Measurements from ENCODE around the gene TPRKB.
"Not testable (repeated sequence)": the region's sequence is repeated elsewhere in the genome, so short reads cannot be mapped to it uniquely, and the experiment has no call there.

TPRKB gene

GRCh38 chr2:73688494-73688893 lies 48.7 kb downstream of the TPRKB start:
- not testable (repeated sequence) for H3K36me3 ChIP-seq (ENCODE audit: control insufficient read depth, insufficient read depth, low read length); H3K4me3 ChIP-seq (ENCODE audit: low read length); H3K27me3 ChIP-seq (ENCODE audit: control insufficient read depth, insufficient read depth, low read length); H3K4me1 ChIP-seq (ENCODE audit: control insufficient read depth, insufficient read depth, low read length); H3K27ac ChIP-seq (ENCODE audit: low read depth, low read length); H3K9ac ChIP-seq (ENCODE audit: low read length)

- H3K27ac ChIP-seq (ENCODE audit: low read depth, low read length) = no peak overlapping the region
- H3K4me3 ChIP-seq (ENCODE audit: low read length) = no peak overlapping the region
- H3K36me3 ChIP-seq (ENCODE audit: control insufficient read depth, insufficient read depth, low read length) = no peaks in the 10 kb centered on the region
- H3K9ac ChIP-seq (ENCODE audit: low read length) = no peak overlapping the region
- no peaks in the 10 kb centered on the region for H3K27me3 ChIP-seq (ENCODE audit: control insufficient read depth, insufficient read depth, low read length)
- H3K4me1 ChIP-seq (ENCODE audit: control insufficient read depth, insufficient read depth, low read length) = no peaks in the 10 kb centered on the region
Observed at GRCh38 chr2:73685764-73686438, 51.2 kb downstream of the TPRKB start.

- not testable (repeated sequence) for H3K9ac ChIP-seq (ENCODE audit: low read length); H3K4me1 ChIP-seq (ENCODE audit: control insufficient read depth, insufficient read depth, low read length); H3K4me3 ChIP-seq (ENCODE audit: low read length); H3K27me3 ChIP-seq (ENCODE audit: control insufficient read depth, insufficient read depth, low read length); H3K27ac ChIP-seq (ENCODE audit: low read depth, low read length); H3K36me3 ChIP-seq (ENCODE audit: control insufficient read depth, insufficient read depth, low read length)
Observed at GRCh38 chr2:73684905-73685304, 52.2 kb downstream of the TPRKB start.

- not testable (repeated sequence) for H3K27me3 ChIP-seq (ENCODE audit: control insufficient read depth, insufficient read depth, low read length); H3K36me3 ChIP-seq (ENCODE audit: control insufficient read depth, insufficient read depth, low read length); H3K27ac ChIP-seq (ENCODE audit: low read depth, low read length); H3K4me1 ChIP-seq (ENCODE audit: control insufficient read depth, insufficient read depth, low read length); H3K9ac ChIP-seq (ENCODE audit: low read length); H3K4me3 ChIP-seq (ENCODE audit: low read length)
Observed at GRCh38 chr2:73684325-73684724, 52.8 kb downstream of the TPRKB start.

GRCh38 chr2:73679951-73680571 lies 57.1 kb downstream of the TPRKB start:
- H3K4me3 ChIP-seq (ENCODE audit: low read length); H3K9ac ChIP-seq (ENCODE audit: low read length); H3K36me3 ChIP-seq (ENCODE audit: control insufficient read depth, insufficient read depth, low read length); H3K27ac ChIP-seq (ENCODE audit: low read depth, low read length); H3K27me3 ChIP-seq (ENCODE audit: control insufficient read depth, insufficient read depth, low read length); H3K4me1 ChIP-seq (ENCODE audit: control insufficient read depth, insufficient read depth, low read length): not testable (repeated sequence)
